Muscle of arm (tissue), 14 donors: ENCODE data around the gene EVA1C. TPM values are rescaled to one million over a fixed set of nuclear protein-coding genes. Genes with fewer than 3 reads are reported as not detected.
"Not testable (repeated sequence)": the region's sequence is repeated elsewhere in the genome, so short reads cannot be mapped to it uniquely, and the experiment has no call there.

ENCODE experiments used
- DNase-seq: peaks from one replicate; pipeline ENCODE4 v3.0.0-alpha.2; 2013
- long read RNA-seq, 11 donors: transcript quantifications; one replicate each; lab custom pipeline, GENCODE V29; 2026
- polyA plus RNA-seq, 12 donors: library from polyadenylated mRNA; unstranded; fragments of 120-200 nt; gene quantifications; one replicate each; pipeline ENCODE4 v1.2.1, GENCODE V29; 2013; ENCODE audit not compliant: insufficient read length in 12 of 12

The EVA1C gene, protein sequence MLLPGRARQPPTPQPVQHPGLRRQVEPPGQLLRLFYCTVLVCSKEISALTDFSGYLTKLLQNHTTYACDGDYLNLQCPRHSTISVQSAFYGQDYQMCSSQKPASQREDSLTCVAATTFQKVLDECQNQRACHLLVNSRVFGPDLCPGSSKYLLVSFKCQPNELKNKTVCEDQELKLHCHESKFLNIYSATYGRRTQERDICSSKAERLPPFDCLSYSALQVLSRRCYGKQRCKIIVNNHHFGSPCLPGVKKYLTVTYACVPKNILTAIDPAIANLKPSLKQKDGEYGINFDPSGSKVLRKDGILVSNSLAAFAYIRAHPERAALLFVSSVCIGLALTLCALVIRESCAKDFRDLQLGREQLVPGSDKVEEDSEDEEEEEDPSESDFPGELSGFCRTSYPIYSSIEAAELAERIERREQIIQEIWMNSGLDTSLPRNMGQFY
- 1 to 10 TPM in 10 of 12 donors, not detected in 2; 1.8 to 4.8 (median 2.7) TPM for polyA plus RNA-seq
- long read RNA-seq, donor 1, partial matches to known transcripts = 26 of 26 reads
- long read RNA-seq, donor 1, other reads (novel, unspliced or antisense) = 0 of 26 reads
- long read RNA-seq, donor 2, partial matches to known transcripts = 0 of 1 reads
- long read RNA-seq, donor 2, other reads (novel, unspliced or antisense) = 0 of 1 reads
- long read RNA-seq, donor 3 = 0 reads
- long read RNA-seq, donor 4, partial matches to known transcripts = 0 of 1 reads
- long read RNA-seq, donor 4, other reads (novel, unspliced or antisense) = 0 of 1 reads
- long read RNA-seq, donor 5 = 0 reads
- long read RNA-seq, donor 6 = 0 reads
- long read RNA-seq, donor 7 = 0 reads
- long read RNA-seq, donor 8, partial matches to known transcripts = 20 of 21 reads
- long read RNA-seq, donor 8, other reads (novel, unspliced or antisense) = 0 of 21 reads
- long read RNA-seq, donor 9 = 0 reads
- long read RNA-seq, donor 10 = 0 reads
- long read RNA-seq, donor 11, partial matches to known transcripts = 0 of 1 reads
- long read RNA-seq, donor 11, other reads (novel, unspliced or antisense) = 0 of 1 reads

- DNase-seq = no peak
These were observed at the start of gene EVA1C for GRCh38 chr21:32412162-32413014. Gene EVA1C, plus strand, starts transcription at chr21:32412706. Its CDS starts 148 bp downstream, at chr21:32412854.

- peak; percentile 36 for DNase-seq
These were observed 48.1 kb upstream of the EVA1C start for GRCh38 chr21:32364387-32364786.

DNA sequence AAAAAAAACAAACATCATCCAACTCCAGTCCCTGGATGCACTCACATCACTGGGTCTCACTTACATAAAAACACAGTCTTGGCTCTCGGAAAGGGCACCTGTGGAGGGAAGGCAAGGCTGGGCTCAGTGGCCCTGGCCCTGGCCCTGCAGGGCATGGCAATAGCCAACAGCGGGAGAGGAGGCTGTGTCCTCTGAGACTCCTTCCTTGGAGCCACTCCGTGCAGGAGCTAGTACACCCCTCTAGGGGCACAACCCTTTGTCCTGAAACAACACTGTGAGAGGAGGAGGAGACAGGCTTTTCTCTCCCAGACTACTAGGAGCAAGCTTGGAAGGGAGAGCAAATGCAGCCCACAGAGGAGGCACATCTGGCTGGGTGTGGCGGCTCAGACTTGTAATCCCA is 47.7 kb upstream of the EVA1C start:
- peak; percentile 11 for DNase-seq

- DNase-seq = no peak
These were observed 46.3 kb upstream of the EVA1C start for GRCh38 chr21:32366191-32366590.

DNA sequence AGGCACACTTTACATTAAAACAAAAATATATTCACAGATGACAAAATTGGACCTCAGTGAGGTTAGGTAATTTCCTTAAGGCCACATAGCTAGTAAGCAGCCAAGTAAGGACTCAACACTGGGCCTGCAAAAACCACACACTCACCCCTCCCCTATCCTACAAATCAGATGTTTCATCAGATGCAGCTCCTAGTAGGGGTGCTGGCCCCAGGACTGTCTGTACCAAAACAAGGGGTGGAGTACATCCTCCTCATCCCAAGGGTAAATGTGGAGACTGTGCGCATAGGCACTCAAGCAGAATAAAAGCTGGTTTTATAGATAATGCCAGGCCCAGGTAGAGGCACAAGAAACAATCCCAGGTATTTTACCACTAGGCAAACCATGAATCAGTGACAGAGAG is 45.3 kb upstream of the EVA1C start:
- DNase-seq = no peak

DNA sequence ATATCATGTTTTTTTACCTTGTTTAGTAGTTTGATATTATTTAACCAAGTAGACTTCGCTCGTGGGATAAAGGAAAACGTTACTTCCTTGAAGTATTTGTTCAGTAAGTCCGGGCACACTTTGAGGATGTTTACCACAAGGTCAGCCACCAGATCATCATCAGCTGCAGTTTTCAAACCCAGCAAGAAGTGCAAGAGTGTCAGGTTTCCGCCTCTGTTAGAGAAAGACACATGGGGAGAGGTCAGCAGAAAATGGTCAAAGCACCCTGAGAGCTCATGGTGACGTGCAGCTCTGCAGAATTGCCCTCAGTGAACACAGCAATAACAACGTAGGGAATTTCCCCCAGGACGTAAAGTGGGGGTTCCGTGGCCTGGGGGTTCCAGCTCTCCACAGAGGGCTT is 44.1 kb upstream of the EVA1C start:
- no peak for DNase-seq

GRCh38 chr21:32368961-32369360 is 43.5 kb upstream of the EVA1C start:
- DNase-seq = not testable (repeated sequence)

GRCh38 chr21:32370998-32371766 is 41.3 kb upstream of the EVA1C start:
- DNase-seq = no peak

GRCh38 chr21:32371913-32372314 is 40.6 kb upstream of the EVA1C start:
- no peak for DNase-seq

GRCh38 chr21:32372755-32373154 is 39.8 kb upstream of the EVA1C start:
- DNase-seq = no peak

- DNase-seq = no peak
These were observed 35.0 kb upstream of the EVA1C start for GRCh38 chr21:32377506-32377905.

DNA sequence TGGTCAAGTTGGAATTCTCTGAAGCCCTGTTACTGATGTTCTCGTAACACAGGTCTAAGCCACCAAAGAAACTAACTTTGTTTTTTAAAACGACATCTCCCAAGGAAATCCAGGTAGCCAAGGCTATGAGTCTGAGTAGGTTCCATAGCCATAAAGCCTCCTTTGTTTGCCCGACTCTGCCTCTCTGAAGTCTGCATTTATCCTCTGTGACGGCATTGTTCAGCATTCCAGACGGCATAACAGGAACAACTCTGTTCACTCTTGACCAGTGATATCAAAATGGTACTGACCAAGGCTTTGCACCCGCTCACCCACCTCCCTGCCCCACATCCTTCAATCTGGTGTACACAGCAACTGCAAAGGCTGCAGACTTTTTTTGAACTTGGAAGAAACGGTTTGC is 34.5 kb upstream of the EVA1C start:
- no peak for DNase-seq

DNA sequence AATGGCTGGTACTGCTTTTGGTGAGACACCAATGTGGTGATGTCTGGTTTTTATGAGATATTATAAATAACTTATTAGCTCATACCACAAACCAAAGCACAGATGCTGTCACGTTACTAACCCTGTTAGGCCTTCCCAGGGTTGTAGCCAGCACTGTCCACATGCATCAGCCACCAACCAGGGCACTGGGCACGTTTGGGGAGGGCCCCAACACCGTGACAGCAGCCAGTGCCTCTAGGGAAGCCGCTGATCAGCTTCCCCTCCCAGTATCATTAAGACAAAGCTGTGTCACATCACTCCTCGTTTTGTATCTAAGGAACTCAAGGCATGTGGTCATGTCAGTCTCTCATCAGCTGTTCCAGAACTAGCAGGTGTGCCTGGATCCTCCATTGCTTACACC is 33.5 kb upstream of the EVA1C start:
- DNase-seq = peak; percentile 24

DNA sequence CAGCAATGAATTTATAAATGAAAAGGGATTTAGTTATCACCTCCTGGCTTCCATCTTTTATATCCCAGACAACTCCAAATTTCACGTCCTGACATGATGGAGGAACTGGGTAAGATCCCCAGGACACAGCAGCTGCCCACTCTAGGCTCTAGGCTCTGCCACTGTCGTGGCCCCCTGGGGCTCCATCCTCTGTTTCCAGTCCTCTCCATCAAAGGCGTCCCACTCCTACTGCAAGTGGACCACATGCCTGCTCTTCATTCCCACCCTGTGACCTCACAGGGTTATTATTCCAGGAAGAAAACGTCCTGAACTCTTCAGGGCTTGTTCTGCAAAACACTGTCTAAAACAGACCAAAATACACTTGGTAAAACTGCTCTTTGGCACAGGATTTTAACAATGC is 31.6 kb upstream of the EVA1C start:
- no peak for DNase-seq

DNA sequence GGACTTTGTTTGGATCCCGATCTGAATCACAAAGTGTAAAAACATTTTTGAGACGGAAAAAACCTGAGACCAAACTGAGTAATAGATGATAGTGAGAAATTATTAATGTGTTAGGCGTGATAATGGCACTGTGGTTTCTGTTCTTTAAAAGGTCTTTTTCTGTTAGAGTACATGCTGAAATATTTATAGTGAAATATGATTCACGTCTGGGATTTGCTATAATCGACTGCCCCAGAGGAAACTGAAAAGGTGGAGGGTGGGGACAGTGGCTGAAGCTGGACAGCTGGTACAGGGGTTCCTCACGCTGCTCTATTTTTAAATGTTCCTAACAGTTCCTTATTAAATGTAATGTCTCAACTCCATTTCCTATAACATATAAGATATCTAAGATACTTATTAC is 30.9 kb upstream of the EVA1C start:
- DNase-seq = no peak

DNA sequence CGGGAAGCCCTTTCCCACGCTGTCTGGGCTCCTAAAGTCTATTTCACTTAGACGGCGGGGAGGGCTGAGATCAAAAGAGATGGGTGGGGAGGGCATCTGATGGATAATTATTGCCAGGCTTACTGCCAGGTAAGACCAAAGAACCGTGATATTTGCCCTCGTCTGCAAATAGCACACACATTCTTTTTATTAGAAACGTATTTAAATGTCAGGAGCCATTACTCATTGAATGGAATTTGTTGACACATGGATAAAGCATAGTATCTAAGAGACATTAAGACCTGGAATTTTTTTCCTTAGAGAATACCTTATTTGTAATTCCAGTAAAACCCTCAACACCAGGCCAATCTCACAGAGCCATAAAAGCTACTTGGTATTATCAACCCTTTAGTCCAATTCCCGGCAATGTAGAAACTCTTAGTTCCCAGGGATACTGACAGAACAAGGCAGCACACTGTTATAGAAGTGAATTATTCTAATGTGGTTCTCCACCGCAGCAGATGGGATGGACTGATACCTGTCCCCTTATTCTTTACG is 30.3 kb upstream of the EVA1C start:
- no peak for DNase-seq

DNA sequence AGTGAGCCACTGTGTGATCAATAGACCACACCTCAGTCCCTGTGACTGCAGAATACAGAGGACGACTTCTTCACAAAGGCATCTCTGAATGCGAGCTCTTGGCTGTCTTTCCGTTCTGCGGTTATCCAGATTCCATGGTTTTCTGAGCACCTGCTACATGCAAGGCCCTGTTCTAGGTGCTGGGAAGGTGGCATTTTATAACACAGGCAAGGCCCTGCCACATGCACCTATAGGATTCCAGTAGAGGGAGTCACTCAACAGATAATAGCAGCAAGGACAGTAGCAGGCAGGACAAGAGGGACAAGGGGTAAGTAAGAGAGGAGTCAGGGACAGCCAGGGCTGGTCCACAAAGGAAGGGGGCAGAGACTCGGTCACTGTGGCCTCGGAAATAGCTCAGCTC is 28.7 kb upstream of the EVA1C start:
- DNase-seq = no peak

GRCh38 chr21:32386195-32386870 is 26.2 kb upstream of the EVA1C start:
- no peak for DNase-seq

DNA sequence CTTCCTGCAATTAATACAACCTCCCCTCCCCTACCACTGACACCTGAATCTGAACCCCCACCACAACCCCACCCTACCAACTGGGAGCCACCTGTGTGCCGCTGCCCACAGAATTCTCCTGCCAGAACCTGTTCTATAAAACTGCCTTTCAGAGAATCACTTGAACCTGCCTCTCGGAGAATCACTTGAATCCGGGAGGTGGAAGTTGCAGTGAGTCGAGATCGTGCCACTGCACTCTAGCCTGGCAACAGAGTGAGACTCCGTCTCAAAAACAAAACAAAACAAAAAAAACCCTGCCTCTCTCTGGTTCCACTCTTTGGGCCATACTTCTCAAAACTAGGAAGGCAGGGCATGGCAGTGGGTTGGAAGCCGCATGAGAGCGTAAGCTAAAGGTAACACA is 25.4 kb upstream of the EVA1C start:
- DNase-seq = no peak

GRCh38 chr21:32388306-32388705 is 24.2 kb upstream of the EVA1C start:
- DNase-seq = no peak
